NCI-H1436 (cell line): ENCODE data around the gene MED1.
A peak's percentile ranks its signal among the peaks of the same experiment; 100 is the strongest.
"Not testable (repeated sequence)": the region's sequence is repeated elsewhere in the genome, so short reads cannot be mapped to it uniquely, and the experiment has no call there.

Experiments used
- DNase-seq: peaks from one replicate; lab custom pipeline; 2025; lab: John Stamatoyannopoulos, UW

Gene MED1

GRCh38 chr17:39450847-39451581, at the start of gene MED1:
Gene MED1, minus strand, starts transcription at chr17:39451263. Its CDS starts 201 bp downstream, at chr17:39451062.
- DNase-seq = peak; percentile 100

GRCh38 chr17:39496921-39497320, 45.9 kb upstream of the MED1 start:
- not testable (repeated sequence) for DNase-seq

- no peak for DNase-seq
Observed at GRCh38 chr17:39487946-39488345, 36.9 kb upstream of the MED1 start.

GRCh38 chr17:39487490-39487889, 36.4 kb upstream of the MED1 start:
- DNase-seq = not testable (repeated sequence)

- no peak for DNase-seq
Observed at GRCh38 chr17:39486242-39486641, 35.2 kb upstream of the MED1 start.

- DNase-seq = no peak
Observed at GRCh38 chr17:39485555-39485954, 34.5 kb upstream of the MED1 start.

GRCh38 chr17:39484178-39484577, 33.1 kb upstream of the MED1 start:
- no peak for DNase-seq

GRCh38 chr17:39483506-39483905, 32.4 kb upstream of the MED1 start:
- DNase-seq = no peak

GRCh38 chr17:39479631-39480030, 28.6 kb upstream of the MED1 start:
- not testable (repeated sequence) for DNase-seq

- DNase-seq = no peak
Observed at GRCh38 chr17:39473310-39473709, 22.2 kb upstream of the MED1 start.

- not testable (repeated sequence) for DNase-seq
Observed at GRCh38 chr17:39468610-39469009, 17.5 kb upstream of the MED1 start.

- not testable (repeated sequence) for DNase-seq
Observed at GRCh38 chr17:39464639-39465181, 13.6 kb upstream of the MED1 start.

- no peak for DNase-seq
Observed at GRCh38 chr17:39462631-39463375, 11.7 kb upstream of the MED1 start.

- no peak for DNase-seq
Observed at GRCh38 chr17:39461926-39462569, 11.0 kb upstream of the MED1 start.

GRCh38 chr17:39461113-39461925, 10.3 kb upstream of the MED1 start, which contains the start of gene CDK12:
Gene CDK12, plus strand, starts transcription at chr17:39461486. Its CDS starts 586 bp downstream, at chr17:39462072.
- DNase-seq = peak; percentile 100

GRCh38 chr17:39455919-39456318, 4.9 kb upstream of the MED1 start:
- DNase-seq = no peak

- no peak for DNase-seq
Observed at GRCh38 chr17:39450051-39450450, 1.0 kb downstream of the MED1 start.

GRCh38 chr17:39447561-39447960, 3.5 kb downstream of the MED1 start:
- no peak for DNase-seq

- DNase-seq = no peak
Observed at GRCh38 chr17:39443326-39443725, 7.7 kb downstream of the MED1 start.

- not testable (repeated sequence) for DNase-seq
Observed at GRCh38 chr17:39439868-39440267, 11.2 kb downstream of the MED1 start.

GRCh38 chr17:39429600-39429999, 21.5 kb downstream of the MED1 start:
- no peak for DNase-seq

GRCh38 chr17:39416141-39416540, 34.9 kb downstream of the MED1 start:
- DNase-seq = no peak
